ENCODE measurements around the gene FSCN2.

FSCN2 gene

GRCh38 chr17:81512562-81513371 lies 15.4 kb upstream of the FSCN2 start, which contains the start of gene ACTG1:
ACTG1 (minus strand) TSS chr17:81512799; CDS start chr17:81512354, 445 bp downstream.
- FAIRE-seq: no peak

GRCh38 chr17:81513372-81513752 lies 14.8 kb upstream of the FSCN2 start:
- FAIRE-seq: no peak

- FAIRE-seq: no peak
Measured at GRCh38 chr17:81513753-81514488, 14.3 kb upstream of the FSCN2 start.

GRCh38 chr17:81514489-81514738 lies 13.8 kb upstream of the FSCN2 start:
- no peak for FAIRE-seq

GRCh38 chr17:81514739-81515529 lies 13.2 kb upstream of the FSCN2 start:
- FAIRE-seq: no peak

- no peak for FAIRE-seq
Measured at GRCh38 chr17:81515530-81516041, 12.6 kb upstream of the FSCN2 start.

GRCh38 chr17:81516439-81516838 lies 11.7 kb upstream of the FSCN2 start:
- FAIRE-seq: no peak

GRCh38 chr17:81517009-81517338 lies 11.2 kb upstream of the FSCN2 start:
- FAIRE-seq: no peak

GRCh38 chr17:81517339-81518112 lies 10.7 kb upstream of the FSCN2 start:
- no peak for FAIRE-seq

- FAIRE-seq: no peak
Measured at GRCh38 chr17:81518113-81518784, 9.9 kb upstream of the FSCN2 start.

GRCh38 chr17:81518785-81519283 lies 9.3 kb upstream of the FSCN2 start:
- no peak for FAIRE-seq

- FAIRE-seq: no peak
Measured at GRCh38 chr17:81519284-81520020, 8.7 kb upstream of the FSCN2 start.

GRCh38 chr17:81520021-81520901 lies 7.9 kb upstream of the FSCN2 start:
- FAIRE-seq: no peak

- FAIRE-seq: no peak
Measured at GRCh38 chr17:81522491-81523401, 5.4 kb upstream of the FSCN2 start.

GRCh38 chr17:81523402-81524038 lies 4.7 kb upstream of the FSCN2 start:
- no peak for FAIRE-seq

GRCh38 chr17:81524039-81524864 lies 3.9 kb upstream of the FSCN2 start:
- no peak for FAIRE-seq

- no peak for FAIRE-seq
Measured at GRCh38 chr17:81524865-81525159, 3.4 kb upstream of the FSCN2 start.
